CD4-positive, alpha-beta T cell treated with Interleukin-2 at 100 ng/mL for 4 hours (primary cell): ENCODE data around the gene CADM1.

ENCODE experiments used
- DNase-seq: peaks from one replicate; pipeline ENCODE4 v3.0.0-alpha.2; 2020; ENCODE audit warnings: low spot score

Gene CADM1

DNA sequence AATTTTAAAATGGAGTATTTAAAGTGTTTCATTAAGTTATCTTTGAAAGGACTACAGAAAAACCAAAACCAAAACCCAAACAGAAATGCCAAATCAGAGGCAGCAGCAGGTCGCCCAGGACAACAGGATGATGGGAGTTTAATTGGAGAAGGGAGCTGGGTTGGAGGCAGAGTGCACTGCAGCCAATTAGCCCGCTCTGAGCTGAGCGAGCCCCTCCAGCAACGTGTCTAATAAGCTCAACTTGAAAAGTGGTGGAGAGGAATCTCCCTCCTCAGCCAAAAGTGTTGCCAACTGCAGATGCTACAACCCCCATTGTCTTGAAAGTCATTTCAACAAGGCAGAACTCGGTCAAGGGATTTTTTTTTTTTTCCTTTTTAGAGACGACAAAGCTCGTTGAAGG is 323.9 kb downstream of the CADM1 start:
- no peak for DNase-seq

- no peak for DNase-seq
These were observed 324.6 kb downstream of the CADM1 start for GRCh38 chr11:115179636-115180035.

DNA sequence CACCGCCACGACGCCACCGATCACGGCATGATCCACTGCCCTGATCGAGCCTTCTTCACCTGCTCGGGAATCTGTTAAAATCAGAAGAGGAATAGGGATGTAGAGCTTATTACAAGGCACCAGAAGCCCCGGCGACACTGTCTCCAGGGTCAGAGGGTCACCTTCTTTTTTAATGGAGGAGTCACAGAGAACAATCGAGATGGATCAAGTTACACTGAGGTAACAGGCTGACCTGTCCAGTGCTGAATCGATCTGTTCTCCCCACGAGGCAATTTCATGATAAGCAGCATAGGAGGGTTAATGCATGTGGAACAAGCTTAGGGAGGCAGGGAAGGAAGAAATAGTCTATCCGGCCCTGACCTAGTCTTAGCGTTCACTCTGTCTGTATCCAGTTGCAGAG is 325.5 kb downstream of the CADM1 start:
- DNase-seq = no peak

- DNase-seq = no peak
These were observed 331.1 kb downstream of the CADM1 start for GRCh38 chr11:115173136-115173535.

DNA sequence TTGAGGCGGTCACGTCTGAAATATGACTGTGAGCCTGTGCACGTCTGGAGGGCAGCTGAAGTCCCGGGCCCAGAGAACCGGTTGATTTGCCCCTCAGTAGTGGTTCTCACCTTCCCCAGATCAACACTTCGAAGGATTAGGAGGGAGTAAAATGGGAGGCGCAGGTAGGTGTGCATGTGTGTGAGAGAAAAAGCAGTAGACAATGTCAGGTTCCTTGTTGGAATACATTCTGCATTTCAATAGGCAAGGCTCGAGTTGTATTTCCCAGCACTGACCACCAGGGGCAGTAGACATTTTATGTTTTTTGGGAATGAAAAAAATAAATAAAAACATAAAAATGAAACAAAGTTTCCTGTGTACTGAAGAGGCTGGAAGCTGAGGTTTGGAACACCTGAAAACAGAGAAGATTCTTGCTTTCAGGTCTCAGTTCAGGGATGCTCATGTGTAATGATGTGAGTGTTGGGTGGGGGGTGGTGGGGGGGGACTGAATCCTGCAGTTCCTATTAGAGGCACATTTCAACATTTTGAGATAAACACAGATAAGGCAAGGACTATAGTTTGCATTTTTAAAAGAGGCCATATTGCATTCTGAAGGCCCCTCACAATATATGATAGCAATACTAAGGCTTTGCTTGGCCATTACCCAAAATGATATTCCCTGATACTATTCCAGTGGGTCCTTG is 333.9 kb downstream of the CADM1 start:
- peak; percentile 42 for DNase-seq

DNA sequence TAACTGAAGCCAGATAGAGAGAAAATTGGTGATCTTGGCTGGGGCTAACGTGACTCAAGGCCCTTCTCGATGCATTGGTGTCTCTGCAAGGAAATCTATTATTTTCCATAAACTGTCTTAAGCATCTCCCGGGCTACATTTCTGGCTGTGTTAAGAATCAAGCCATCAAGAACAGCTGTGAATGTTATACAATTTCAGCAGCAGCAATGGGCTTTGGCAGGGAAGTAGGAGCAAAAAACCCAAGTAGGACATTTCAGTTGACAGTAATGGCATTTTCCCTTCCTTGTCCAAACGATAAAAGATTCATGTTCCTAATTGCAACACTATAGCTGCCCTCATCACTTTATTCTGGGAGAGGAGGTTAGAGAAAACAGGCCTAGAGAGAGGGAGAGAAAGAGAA is 335.0 kb downstream of the CADM1 start:
- DNase-seq = no peak

- DNase-seq = no peak
These were observed 335.5 kb downstream of the CADM1 start for GRCh38 chr11:115168686-115169085.

- DNase-seq = no peak
These were observed 336.0 kb downstream of the CADM1 start for GRCh38 chr11:115168229-115168671.

DNA sequence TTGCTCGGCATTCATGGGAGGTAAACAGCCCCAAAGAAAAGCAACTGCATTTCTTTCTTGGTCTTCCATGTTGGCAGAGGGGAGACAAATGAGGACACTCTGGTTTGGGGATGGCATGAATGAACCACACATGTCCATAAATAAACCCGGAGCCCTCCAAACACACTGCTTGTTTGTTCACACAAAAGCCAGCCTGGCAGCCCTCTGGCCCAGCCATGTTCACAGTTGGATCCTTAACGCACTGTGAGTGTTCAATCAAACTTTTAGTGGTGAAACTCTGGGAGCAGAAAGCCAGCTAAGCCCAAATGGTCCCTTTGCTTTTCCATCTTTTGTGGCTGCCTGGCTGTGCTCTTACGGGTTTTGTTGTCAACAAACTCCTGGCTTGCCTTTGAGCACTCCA is 336.8 kb downstream of the CADM1 start:
- DNase-seq = no peak

- no peak for DNase-seq
These were observed 337.4 kb downstream of the CADM1 start for GRCh38 chr11:115166820-115167219.

DNA sequence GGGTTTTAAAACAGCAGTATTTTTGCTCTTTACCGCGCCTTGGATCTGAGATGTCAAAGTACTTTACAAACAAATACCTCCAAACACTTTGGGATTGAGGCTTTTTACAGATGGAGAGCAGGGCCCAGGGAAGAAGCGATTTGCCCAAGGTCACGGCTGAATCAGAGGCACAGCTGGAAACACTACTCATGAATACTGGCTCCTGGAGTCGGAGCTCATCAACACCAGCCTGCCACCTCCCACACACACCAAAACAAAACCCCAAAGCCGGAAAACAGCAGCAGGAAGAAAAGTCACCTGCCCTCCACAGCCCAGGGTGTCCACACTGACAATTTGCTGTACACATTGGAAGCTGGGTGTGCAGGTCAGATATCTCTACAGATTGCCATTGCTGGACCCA is 339.4 kb downstream of the CADM1 start:
- no peak for DNase-seq

GRCh38 chr11:115162919-115163318 is 341.3 kb downstream of the CADM1 start:
- no peak for DNase-seq

DNA sequence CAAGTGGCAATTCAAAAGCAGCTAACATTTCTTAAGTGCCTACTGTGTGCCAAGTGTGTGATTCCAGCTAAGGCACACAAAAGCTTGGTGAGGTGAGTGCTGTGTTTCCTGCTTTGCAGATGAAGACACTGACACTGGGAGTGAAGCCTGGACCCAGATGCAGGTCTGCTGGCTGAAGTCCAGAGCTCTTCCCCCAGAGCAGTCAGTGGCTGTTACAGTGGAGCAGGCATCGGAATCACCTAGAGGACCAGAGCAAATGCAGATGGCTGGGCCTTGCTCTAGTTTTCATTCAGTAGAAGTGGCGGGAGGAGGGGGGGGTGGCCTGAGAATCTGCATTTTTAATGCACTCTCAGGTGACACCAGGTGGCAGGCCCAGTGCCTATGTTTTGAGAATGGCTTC is 342.3 kb downstream of the CADM1 start:
- DNase-seq = no peak

- no peak for DNase-seq
These were observed 345.0 kb downstream of the CADM1 start for GRCh38 chr11:115159207-115159606.

GRCh38 chr11:115158053-115158452 is 346.2 kb downstream of the CADM1 start:
- no peak for DNase-seq

- DNase-seq = no peak
These were observed 347.0 kb downstream of the CADM1 start for GRCh38 chr11:115157247-115157646.

- DNase-seq = no peak
These were observed 348.2 kb downstream of the CADM1 start for GRCh38 chr11:115155978-115156377.

- no peak for DNase-seq
These were observed 348.9 kb downstream of the CADM1 start for GRCh38 chr11:115155320-115155719.

GRCh38 chr11:115154355-115154736 is 349.9 kb downstream of the CADM1 start:
- no peak for DNase-seq

GRCh38 chr11:115153731-115154354 is 350.4 kb downstream of the CADM1 start:
- DNase-seq = no peak

- no peak for DNase-seq
These were observed 351.1 kb downstream of the CADM1 start for GRCh38 chr11:115153135-115153534.

GRCh38 chr11:115151010-115151409 is 353.2 kb downstream of the CADM1 start:
- no peak for DNase-seq

DNA sequence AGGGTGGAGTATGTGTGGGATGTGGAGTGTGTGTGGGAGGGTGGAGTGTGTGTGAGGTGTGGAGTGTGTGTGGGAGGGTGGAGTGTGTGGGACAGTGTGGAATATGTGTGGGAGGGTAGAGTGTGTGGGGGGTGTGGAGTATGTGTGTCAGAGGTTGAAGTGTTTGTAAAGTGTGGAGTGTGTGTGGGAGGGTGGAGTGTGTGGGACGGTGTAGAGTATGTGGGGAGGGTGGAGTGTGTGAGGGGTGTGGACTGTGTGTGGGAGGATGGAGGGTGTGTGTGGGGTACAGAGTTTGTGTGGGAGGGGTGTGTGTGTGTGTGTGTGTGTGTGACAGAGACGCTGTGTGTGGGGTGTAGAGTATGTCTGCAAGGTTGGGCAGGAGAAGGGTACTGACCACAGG is 355.5 kb downstream of the CADM1 start:
- no peak for DNase-seq

DNA sequence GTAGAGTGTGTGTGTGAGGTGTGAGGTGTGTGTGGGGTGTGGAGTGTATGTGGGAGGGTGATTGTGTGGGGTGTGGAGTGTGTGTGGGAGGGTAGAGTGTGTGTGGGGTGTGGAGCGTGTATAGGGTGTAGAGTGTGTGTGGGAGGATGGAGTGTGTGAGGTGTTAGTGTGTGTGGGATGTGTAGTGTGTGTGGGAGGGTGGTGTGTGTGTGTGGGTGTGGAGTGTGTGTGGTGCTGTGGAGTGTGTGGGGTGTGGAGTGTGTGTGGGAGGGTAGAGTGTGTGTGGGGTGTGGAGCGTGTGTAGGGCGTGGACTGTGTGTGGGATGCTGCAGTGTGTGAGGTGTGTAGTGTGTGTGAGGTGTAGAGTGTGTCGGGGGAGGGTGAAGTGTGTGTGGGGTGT is 356.1 kb downstream of the CADM1 start:
- no peak for DNase-seq
